ENCODE data around the gene PSG5. TPM values are rescaled to one million over a fixed set of nuclear protein-coding genes. Genes with fewer than 3 reads are reported as not detected.
"Not testable (repeated sequence)": the region's sequence is repeated elsewhere in the genome, so short reads cannot be mapped to it uniquely, and the experiment has no call there.

Gene PSG5
- total RNA-seq, result not detected

- not testable (repeated sequence) for DNase-seq
Measured at GRCh38 chr19:43186311-43186935, at the start of gene PSG5. TSS of gene PSG5 (minus strand) at chr19:43186536. CDS start at chr19:43186405, 131 bp downstream.

DNA sequence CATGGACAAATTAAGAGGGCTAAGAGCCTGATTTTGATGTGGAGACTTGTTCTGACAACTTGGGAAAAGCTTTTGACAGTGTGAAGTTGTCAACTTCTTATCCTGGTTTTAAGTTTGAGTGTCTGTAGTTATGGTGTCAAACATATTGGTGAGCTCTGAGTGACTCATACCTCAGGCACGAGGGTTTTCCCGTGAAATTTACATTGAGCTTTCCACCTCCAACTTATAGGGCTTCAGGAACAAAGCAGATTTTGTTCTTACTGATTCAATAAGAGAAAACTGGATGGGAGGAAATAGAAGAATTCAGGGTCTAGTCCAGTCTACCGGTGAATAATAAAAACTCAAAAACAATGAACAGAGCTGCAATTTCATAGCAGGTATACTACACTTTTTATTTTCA lies 49.4 kb upstream of the PSG5 start:
- not testable (repeated sequence) for DNase-seq

GRCh38 chr19:43229315-43229714 lies 43.0 kb upstream of the PSG5 start:
- no peak for DNase-seq

- DNase-seq, result not testable (repeated sequence)
Measured at GRCh38 chr19:43228730-43229129, 42.4 kb upstream of the PSG5 start.

- DNase-seq, result not testable (repeated sequence)
Measured at GRCh38 chr19:43226986-43227385, 40.6 kb upstream of the PSG5 start.

GRCh38 chr19:43224855-43225253 lies 38.5 kb upstream of the PSG5 start:
- no peak for DNase-seq

DNA sequence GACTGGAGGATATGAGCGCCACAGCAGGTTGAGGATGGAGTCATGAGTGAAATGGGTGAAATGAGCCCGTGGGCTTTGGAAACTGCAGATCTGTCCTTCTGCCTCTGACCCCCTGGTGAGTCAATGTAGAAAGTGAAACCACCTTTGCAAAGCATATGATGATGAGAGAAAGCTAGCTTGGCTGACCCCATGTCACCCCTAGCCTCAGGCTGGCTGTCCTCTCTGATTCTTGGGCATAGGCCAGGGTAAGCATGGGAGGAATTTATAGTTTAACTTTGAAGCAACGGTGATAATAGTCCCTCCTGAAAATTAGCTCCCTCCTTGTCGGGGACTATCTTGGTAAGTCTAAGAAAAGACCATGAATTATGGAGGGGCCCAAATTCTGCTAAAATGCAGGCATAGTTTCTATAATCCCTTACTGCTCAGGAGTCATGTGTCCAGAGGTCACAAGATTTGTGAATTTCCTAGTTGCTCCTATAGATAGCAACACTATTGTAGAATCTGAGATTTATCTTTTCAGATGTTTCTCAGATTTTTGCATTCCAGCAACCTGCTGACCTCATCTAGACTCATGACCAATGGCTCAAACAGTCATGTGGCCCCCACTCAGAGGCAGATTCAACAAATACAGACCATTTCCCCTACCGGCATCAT lies 38.0 kb upstream of the PSG5 start:
- not testable (repeated sequence) for DNase-seq

GRCh38 chr19:43221891-43222290 lies 35.6 kb upstream of the PSG5 start:
- DNase-seq, result not testable (repeated sequence)

- not testable (repeated sequence) for DNase-seq
Measured at GRCh38 chr19:43219136-43219535, 32.8 kb upstream of the PSG5 start.

GRCh38 chr19:43215881-43216280 lies 29.5 kb upstream of the PSG5 start:
- not testable (repeated sequence) for DNase-seq

DNA sequence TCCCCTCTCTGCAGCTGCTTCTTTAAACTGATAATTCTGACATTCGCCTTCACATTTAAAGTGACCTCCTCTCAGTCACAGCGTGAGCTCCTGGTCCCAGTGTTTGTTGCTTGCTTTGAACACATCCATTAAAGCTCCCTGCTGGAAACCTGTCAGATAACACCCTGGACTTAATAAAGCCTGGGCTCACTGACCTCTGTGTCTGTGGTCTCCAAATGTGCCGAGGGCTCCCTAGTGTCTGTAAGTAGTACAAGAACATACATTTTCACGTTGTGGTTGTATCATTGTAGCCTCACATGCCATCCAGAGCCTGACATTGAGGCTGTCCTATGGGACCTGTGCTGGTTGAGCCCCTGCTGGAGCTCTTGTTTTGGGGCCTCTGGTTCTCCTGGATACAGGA lies 21.7 kb upstream of the PSG5 start:
- no peak for DNase-seq

GRCh38 chr19:43207174-43207573 lies 20.8 kb upstream of the PSG5 start:
- peak; percentile 2 for DNase-seq

DNA sequence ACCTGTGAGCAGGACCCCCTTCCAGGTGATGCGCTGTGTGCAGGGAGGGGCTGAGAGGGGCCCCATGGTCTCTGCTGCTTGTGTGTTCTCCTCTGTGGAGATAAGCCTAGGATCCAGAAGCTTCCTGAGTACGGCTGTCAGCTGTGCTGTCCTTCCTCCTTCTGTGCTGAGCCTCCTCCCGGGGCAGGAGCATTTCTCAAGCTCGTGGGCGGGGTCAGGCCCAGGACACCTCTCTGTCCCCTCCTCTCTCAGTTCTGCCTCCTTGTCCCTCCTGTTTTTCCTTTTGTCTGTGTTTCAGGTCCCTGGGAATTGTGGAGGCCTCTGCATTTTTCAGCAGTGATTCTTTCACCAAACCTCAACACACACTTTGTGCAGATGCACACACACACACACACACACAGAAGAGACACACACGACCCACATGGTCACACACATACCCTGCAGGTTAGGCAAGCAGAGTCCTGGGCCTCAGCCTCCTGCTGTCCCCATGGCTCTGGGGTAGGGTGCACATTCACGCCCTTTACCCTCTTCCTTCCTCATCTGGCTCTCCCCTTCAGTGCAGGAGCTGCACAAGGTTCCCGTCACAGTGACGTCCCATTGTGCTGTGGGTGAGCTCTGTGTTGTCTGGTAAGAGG lies 19.3 kb upstream of the PSG5 start, which contains the start of gene PSG4:
Gene PSG4 (minus strand): TSS at position 168 of the 635 bp plus-strand sequence. CDS start 102 bp downstream, at position 66.
- not testable (repeated sequence) for DNase-seq

- not testable (repeated sequence) for DNase-seq
Measured at GRCh38 chr19:43203611-43204010, 17.3 kb upstream of the PSG5 start.

DNA sequence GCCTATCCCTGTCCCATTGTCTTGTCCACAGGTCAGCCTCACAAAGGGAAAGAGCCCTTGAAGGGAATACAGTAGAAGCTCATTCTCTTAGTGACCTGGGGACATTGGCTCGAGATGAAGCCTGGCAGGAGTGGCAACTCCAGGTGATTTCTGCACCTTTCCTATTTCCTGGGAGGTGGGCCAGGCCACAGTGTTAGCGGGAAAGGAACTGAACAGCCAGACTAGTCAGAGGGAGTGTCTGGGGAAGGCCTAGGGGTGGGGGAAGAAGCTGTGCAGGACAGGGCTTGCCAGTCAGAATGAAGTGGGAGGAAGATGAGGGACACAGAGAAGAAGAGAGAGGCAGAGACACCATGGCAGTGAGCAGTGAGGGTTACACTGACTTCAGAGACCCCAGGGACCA lies 15.6 kb upstream of the PSG5 start:
- not testable (repeated sequence) for DNase-seq

DNA sequence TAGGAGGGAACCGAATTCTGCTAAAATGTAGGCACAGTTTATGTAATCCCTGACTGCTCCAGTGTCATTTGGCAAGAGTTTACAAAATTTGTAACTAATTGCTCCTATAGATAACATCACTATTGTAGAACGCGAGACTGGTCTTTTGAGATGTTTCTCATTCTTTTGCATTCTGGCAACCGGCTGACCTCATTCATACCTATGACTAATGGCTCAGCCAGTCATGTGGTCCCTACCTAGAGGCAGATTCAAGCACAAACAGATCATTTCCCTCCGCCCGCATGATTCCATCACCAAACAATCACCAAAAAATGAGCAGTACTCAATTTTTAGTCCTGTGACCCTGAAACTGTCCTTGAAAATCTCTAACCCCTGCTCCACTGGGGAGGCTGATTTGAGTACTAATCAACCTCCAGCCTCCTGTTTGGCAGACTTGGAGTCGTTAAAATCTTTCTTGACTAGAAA lies 15.0 kb upstream of the PSG5 start:
- not testable (repeated sequence) for DNase-seq

DNA sequence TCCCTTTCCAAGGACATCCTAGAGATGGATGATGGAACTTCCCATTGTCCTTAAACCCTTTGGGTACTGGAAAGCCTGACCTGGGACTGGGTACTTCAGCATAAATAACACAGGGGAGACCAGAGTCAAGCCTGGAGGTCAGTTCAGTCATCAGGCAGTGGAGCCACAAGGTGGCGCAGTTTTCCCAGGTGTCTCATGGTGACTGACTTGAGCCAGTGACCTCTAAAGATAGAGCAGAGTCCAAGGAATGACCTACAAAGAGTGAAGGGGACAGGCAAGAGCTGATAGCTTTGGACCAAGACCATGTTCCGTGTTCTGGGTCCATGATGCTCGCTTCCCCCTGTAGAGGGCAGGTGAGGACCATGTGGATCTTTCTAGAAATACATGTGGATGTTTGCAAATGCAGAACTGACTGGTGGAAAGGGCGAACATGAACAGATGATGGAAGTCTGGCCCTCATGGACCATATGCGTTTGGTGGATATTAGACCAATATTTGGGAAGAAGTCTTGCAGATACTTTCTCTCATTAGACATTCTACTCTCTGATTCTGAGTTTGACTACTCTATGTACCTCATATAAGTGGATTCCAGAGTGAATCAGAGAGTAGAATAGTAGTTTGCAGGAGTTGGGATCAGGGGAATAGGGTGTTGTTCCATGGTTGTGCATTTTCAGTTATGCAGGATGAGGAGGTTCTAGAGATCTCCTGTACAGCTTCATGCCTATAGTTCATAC lies 12.5 kb upstream of the PSG5 start:
- DNase-seq, result not testable (repeated sequence)

DNA sequence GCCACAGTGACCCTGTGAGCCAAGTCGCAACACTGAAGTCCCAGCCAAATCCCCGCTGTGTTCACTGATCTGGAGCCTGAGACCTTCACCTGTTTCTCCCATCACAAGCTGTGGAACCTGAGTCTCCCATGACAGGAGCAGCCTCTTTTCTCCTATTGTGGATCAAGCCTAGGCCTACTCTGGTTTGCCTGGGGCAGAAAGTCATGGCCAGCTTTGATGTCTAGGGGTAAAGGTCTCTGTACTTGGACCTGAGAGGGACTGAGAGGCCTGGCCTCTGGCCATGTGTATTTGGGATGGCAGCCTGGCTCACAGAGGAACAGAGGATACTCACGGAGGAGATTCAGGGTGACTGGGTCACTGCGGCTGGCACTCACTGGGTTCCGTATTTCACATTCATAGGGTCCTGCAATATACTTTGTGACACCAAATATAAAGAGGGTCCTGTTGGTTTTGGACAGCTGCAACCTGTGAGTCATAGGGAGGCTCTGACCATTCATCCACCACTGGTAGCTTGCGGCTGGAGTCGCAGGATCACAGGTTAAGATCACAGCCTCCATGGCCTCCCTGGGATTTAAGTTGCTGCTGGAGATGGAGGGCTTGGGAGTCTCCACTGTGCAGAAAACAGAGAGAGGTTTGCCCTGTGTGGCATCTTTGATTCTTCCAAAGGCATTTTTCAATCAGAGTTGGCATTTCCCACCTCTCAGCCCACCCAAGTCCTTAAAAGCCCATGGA lies 11.5 kb upstream of the PSG5 start:
- DNase-seq, result not testable (repeated sequence)

DNA sequence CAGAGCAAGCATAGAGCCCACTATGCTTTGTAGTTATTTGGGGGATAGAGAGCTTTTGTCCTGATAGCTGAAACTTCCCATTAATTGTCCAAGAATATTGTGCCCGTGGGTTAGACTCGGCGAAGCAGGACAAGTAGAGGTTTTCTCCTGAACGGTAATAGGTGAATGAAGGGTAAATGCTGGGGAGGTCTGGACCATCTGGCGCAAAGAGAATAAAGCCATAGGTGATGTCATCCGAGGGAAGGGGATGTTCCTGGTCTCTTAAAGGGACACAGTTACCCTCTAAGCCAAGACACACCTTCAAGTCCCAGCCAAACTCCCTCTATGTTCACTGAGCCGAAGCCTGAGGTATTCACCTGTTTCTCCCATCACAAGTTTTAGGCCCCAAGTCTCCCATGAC lies 8.1 kb upstream of the PSG5 start:
- DNase-seq, result not testable (repeated sequence)

DNA sequence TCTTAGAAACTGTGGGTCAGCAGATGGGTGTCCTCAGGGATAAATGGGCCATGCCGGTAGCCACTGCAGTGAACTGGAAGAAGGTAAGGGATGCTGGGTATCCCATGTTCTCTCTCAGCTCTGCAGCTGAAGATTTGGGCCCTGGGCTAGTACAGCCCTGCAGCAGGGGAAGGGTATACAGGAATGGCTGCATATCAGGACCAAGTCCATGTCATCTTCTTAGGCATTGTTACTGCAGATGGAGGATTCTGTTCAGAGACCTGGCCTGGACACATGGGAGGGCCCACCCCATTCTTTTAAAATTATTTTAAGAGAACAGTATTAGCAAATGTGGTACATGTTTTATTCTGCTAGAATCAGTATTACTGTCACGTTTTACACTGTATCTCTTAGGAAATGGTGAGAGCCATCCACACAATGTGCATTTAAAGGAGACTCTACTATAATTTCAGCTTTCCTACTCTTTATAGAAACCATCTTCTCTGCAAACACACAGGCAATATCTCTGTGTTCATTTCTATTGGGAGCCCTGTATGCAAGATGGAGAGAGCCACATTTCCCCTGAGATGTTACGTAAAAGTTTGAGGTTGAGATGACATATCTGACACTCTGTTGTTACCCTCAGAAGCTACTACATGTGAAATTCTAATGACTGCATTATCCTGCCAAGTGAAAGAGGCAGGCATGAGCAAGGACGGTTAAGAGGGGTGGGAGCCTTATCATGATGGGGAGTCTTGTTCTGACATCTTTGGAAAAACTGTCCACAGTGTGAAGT lies 6.2 kb upstream of the PSG5 start:
- DNase-seq, result not testable (repeated sequence)

DNA sequence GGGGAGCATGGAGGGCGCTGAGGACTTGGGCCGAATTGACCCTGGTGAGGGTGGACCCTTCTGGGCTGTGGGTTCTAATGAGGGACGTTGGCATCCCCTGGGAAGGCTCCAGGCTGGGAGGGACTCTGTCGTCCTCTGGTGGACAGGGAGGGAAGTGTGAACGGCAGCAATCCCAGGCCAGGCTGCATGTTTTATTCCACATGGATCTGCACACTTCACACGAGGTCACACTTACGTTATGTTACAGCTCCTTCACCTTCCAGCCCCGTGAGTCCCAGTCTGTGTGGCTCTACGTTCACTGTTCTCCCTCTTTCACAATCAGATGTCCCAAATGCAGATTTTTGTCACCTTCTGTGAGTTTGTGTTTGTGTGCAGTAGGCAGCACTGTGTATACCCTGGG lies 1.8 kb upstream of the PSG5 start:
- not testable (repeated sequence) for DNase-seq
